VCaP (cell line): Measurements from ENCODE around the gene DNAJB1.

Experiments
- H3K27ac ChIP-seq: fragments of 450-650 bp; 2 replicates; pipeline ENCODE4 v1.5.1; 2017
- CTCF ChIP-seq: fragments of 450-650 bp; conservative IDR thresholded peaks from 2 replicates; pipeline ENCODE4 v1.5.1; 2017; ENCODE audit warnings: mild to moderate bottlenecking, moderate library complexity

DNAJB1 gene

GRCh38 chr19:14495672-14496028, 22.5 kb downstream of the DNAJB1 start:
- no peak for TF ChIP-seq CTCF
- peak overlapping the region; percentile 85 for H3K27ac ChIP-seq

- H3K27ac ChIP-seq = peak overlapping the region; percentile 85
- no peak for TF ChIP-seq CTCF
These were observed 23.1 kb downstream of the DNAJB1 start for GRCh38 chr19:14494910-14495671.

DNA sequence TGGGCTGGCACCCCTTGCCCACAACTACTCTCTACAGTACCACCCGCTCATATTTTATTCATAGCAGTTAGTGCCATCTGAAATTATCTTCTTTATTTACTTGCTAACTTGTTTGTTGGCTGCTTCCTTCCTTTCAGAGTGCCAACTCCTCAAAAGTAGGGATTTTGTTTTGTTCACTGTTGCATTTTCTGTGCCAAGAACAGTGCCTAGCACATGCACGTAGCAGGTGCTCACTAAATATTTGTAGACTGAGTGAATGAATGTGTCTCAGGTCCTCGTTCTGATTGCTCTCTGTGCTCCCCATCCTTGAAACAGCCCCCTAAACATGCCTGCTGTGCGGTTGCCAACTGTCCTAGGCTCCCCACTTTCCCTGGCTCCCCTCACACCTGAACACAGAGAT, 23.8 kb downstream of the DNAJB1 start:
- H3K27ac ChIP-seq = peak overlapping the region; percentile 85; the same call in 1 of the 2 replicates
- no peak for TF ChIP-seq CTCF

DNA sequence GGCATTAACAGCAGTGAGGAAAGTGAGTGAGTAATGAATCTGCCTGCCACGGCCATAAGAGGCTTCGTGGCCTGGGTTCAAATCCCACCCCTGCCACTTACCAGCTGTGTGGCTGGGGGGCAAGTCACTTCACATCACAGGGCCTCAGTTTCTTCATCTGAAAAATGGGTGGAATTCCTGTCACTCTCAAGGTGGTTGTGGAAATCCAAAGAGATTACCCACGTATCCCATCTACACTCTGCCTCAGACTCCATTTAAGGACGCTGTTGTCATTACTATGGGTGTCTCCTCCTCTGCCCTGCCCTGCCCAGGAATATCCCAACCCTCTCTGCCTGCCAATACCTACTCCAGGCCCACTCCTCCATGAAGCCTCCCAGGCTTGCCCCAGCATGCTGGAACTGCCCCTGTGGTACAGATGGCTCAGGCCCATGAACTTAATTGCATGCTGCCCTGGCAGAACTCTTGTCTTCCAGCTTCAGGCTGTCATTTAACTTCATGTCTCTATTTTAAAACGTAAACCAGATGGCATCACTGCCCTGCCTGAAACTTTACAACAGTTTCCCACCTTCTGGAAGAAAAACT, 25.4 kb downstream of the DNAJB1 start:
- no peak for TF ChIP-seq CTCF
- H3K27ac ChIP-seq = no peak overlapping the region

DNA sequence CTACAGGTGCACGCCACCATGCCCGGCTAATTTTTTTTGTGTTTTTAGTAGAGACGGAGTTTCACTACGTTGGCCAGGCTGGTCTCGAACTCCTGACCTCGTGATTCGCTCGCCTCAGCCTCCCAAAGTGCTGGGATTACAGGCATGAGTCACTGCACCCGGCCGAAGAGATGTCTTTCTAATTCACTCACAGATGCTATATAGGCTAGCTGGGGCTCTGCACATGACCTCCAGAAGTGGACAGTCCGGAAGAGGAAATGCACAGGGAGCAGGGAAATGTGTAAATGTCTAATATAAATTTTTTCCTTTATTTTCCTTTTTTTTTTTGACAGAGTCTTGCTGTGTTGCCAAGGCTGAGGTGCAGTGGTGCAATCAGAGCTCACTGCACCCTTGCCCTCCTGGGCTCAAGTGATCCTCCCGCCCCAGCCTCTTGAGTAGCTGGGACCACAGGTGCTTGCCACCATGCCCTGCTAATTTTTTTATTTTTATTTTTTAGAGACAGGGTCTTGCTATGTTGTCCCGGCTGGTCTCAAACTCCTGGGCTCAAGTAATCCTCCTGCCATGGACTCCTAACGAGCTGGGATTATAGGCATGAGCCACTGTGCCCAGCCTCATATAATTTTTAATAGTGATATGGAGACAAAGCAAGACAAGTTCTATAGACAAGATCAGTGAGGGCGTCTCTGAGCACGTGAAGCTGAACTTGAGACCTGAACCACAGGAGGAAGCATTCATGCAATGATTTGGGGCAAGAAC, 30.6 kb downstream of the DNAJB1 start:
- H3K27ac ChIP-seq = no peak overlapping the region
- no peak for TF ChIP-seq CTCF

- no peak overlapping the region for H3K27ac ChIP-seq
- no peak for TF ChIP-seq CTCF
These were observed 35.8 kb downstream of the DNAJB1 start for GRCh38 chr19:14482172-14482941.

GRCh38 chr19:14480700-14481079, 37.5 kb downstream of the DNAJB1 start:
- TF ChIP-seq CTCF = no peak
- H3K27ac ChIP-seq = no peak overlapping the region
